ES-I3 (cell line): ENCODE data around the gene TPX2.

Experiments
- H3K36me3 ChIP-seq: 2 replicates; pipeline ENCODE4 v1.6.1; 2013; ENCODE audit warnings: mild to moderate bottlenecking, low read length, control low read depth, moderate library complexity; ENCODE audit not compliant: insufficient read depth
- H3K4me1 ChIP-seq: 2 replicates; pipeline ENCODE4 v1.6.1; 2013; ENCODE audit warnings: mild to moderate bottlenecking, control low read depth, low read length; ENCODE audit not compliant: insufficient read depth
- H3K9ac ChIP-seq: 2 replicates; pipeline ENCODE4 v1.6.1; 2013; ENCODE audit warnings: low read depth, mild to moderate bottlenecking, low read length, moderate library complexity
- H3K9me3 ChIP-seq: 2 replicates; pipeline ENCODE4 v1.6.1; 2013; ENCODE audit warnings: mild to moderate bottlenecking, low read length, moderate library complexity; ENCODE audit not compliant: control insufficient read depth, insufficient read depth

Gene TPX2

DNA sequence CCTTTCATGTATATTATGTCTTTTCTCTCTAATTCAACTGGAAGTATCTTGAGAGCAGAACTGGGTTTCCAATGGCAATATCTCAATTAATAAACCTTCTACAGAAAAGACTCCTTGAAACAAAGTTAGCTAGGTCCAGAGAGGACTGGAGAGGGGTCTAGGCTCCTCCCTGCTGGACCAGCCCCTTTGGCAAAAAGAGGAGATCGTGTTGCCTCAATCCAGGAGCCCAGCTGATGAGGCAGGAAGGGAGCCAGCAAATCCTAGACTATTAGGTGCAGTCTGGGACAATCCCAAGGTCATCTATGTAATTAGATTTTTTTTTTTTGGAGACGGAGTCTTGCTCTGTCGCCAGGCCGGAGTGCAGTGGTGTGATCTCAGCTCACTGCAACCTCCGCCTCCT is 38.3 kb upstream of the TPX2 start:
- H3K9me3 ChIP-seq: no peaks in the 10 kb centered on the region
- no peaks in the 10 kb centered on the region; the same call in 1 of the 2 replicates for H3K36me3 ChIP-seq
- H3K4me1 ChIP-seq: peaks cover 28% of the 10 kb centered on the region
- H3K9ac ChIP-seq: no peak overlapping the region

DNA sequence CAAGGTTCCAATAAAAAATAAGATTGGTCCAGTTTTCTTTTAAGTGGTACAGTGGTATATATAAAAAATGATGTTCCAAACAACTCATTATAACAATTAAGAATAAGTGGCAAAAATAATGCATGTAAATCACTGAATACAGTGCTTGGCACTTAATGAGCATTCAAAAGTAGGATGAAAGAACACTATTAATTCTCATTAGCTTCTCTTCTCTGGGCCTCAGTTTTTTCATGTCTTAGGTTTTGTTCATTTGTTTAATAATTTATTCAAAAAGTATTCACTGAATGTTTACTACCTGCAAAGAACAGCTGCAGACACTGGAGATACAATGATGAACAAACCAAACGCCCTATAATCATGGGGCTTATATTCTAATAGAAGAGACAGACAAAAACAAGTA is 37.5 kb upstream of the TPX2 start:
- H3K9ac ChIP-seq: no peak overlapping the region
- H3K36me3 ChIP-seq: no peaks in the 10 kb centered on the region; the same call in 1 of the 2 replicates
- H3K4me1 ChIP-seq: peaks cover 23% of the 10 kb centered on the region
- no peaks in the 10 kb centered on the region for H3K9me3 ChIP-seq

DNA sequence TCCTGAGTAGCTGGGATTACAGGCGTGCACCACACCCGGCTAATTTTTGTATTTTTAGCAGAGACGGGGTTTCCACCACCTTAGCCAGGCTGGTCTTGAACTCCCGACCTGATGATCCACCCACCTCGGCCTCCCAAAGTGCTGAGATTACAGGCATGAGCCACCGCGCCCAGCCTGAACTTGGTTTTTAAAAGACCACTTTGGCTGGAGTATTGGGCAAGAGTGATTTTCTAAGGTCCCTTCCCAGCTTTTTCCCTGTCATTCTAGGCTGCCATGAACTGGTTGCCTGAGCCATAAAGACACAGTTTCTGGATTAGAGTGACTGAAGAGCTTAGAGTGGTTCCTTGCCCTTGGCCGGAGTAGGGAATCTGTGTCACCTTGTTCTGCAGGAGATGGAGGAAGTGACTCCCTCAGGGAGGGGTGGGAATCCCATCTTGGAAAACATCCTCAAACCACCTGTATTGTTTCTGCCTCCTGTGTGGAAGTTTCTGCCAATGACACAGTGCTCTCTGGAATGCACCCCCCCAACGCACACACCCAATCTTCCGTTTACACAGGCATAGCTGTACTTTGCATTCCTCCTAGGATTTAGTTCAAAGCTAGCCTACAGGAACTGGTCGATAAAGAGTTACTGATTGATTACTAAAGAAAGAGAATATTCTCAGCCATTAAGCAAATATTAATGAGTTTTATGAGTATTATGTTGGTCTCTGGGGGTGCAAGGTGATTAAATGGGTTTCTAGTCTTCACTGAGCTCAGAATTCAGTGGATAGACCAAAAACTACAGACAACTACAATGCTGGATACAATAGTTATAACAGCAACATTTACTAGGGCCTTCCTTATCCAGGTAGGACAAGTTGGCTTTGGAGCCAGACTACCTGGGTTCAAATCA is 34.6 kb upstream of the TPX2 start:
- peaks cover 30% of the 10 kb centered on the region for H3K4me1 ChIP-seq
- H3K36me3 ChIP-seq: peaks cover 13% of the 10 kb centered on the region
- H3K9ac ChIP-seq: no peak overlapping the region
- H3K9me3 ChIP-seq: no peaks in the 10 kb centered on the region

DNA sequence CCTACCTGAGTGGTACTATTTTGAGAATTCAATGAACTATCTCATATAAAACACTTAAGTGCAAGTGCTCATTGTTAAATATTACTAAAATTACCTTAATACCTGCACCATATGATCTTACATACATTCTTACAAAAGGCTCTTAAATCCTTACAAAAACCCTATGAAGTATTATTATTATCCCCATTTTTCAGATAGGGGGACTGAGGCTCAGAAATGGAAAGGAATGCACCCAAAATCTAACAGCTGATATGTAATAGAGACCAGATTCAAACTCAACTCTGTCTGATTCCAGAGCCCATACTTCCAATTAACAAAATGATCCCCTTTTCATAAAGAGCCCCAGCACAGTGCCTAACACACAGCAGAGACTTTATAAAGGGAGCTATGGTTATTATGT is 33.9 kb upstream of the TPX2 start:
- Histone ChIP-seq H3K9me3 (no peaks in the 10 kb centered on the region), H3K9ac (no peak overlapping the region), H3K4me1 (peaks cover 26% of the 10 kb centered on the region), H3K36me3 (peaks cover 13% of the 10 kb centered on the region)

DNA sequence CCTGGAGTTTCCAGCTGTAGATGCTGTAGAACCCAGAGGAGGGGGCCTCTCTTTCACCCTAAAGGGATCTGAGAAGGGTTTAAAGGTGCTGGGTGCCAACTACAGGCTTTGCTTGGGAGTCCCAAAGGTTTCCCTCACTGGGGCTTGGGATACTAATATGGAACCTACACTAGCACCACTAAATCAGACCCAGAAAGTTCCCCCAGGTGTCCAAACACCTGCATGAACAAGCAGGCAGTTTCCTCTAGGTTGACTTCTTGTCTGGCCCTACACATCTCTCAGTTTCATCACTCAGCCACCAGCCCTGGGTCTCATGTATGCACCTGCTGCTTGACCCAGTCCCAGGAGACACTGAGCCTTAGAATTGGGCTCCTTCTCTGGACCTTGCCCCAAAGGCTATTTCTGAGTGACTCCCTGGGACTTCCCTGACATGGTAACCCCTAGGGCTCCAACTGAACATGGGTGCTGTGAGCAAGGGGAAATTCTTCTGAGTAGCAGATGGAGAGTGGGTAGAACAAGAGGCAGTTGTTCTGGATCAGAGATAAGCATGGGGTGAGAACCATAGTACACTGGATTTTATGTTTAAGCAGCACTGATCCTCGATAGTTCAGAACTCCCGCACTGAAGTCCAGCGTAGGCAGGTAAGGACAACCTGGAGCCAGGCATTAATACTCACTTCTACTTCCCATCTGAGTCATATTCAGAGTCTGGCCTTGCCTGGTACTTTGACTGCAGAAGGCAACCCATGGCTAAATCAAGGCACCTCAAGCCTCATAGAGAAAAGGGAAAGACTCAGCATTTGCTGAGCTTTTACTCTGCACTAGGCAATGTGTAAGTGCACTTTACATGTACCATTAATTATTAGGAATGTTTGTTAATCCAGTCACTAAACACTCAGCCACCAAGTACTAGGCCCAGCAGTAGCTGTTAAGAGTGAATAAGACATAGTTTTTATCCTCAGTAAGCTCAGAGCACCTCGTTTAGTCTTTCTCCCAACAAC is 33.2 kb upstream of the TPX2 start:
- Histone ChIP-seq H3K4me1 (peaks cover 32% of the 10 kb centered on the region), H3K36me3 (peaks cover 13% of the 10 kb centered on the region), H3K9me3 (no peaks in the 10 kb centered on the region), H3K9ac (no peak overlapping the region)

- H3K36me3 ChIP-seq: peaks cover 19% of the 10 kb centered on the region
Observed at GRCh38 chr20:31706607-31707257, 32.4 kb upstream of the TPX2 start.

GRCh38 chr20:31707258-31707615 is 31.9 kb upstream of the TPX2 start:
- H3K4me1 ChIP-seq: peaks cover 45% of the 10 kb centered on the region

More at GRCh38 chr20:31706607-31707257, 32.4 kb upstream of the TPX2 start:
- no peaks in the 10 kb centered on the region for H3K9me3 ChIP-seq
- peaks cover 40% of the 10 kb centered on the region for H3K4me1 ChIP-seq
- no peak overlapping the region for H3K9ac ChIP-seq

GRCh38 chr20:31707994-31708735 is 30.9 kb upstream of the TPX2 start:
- H3K4me1 ChIP-seq: peaks cover 53% of the 10 kb centered on the region
- no peaks in the 10 kb centered on the region for H3K9me3 ChIP-seq
- H3K36me3 ChIP-seq: peaks cover 22% of the 10 kb centered on the region
- H3K9ac ChIP-seq: no peak overlapping the region

More at GRCh38 chr20:31707258-31707615, 31.9 kb upstream of the TPX2 start:
- Histone ChIP-seq H3K9ac (no peak overlapping the region), H3K9me3 (no peaks in the 10 kb centered on the region), H3K36me3 (peaks cover 22% of the 10 kb centered on the region)

GRCh38 chr20:31708736-31709534 is 30.2 kb upstream of the TPX2 start:
- H3K4me1 ChIP-seq: peaks cover 59% of the 10 kb centered on the region
- H3K9ac ChIP-seq: no peak overlapping the region
- no peaks in the 10 kb centered on the region for H3K9me3 ChIP-seq
- peaks cover 22% of the 10 kb centered on the region for H3K36me3 ChIP-seq

GRCh38 chr20:31709939-31710338 is 29.2 kb upstream of the TPX2 start:
- Histone ChIP-seq H3K9ac (no peak overlapping the region), H3K4me1 (peaks cover 60% of the 10 kb centered on the region), H3K36me3 (peaks cover 27% of the 10 kb centered on the region)

GRCh38 chr20:31710423-31711108 is 28.5 kb upstream of the TPX2 start:
- H3K9me3 ChIP-seq: no peaks in the 10 kb centered on the region
- no peak overlapping the region for H3K9ac ChIP-seq
- peaks cover 27% of the 10 kb centered on the region for H3K36me3 ChIP-seq
- peaks cover 60% of the 10 kb centered on the region for H3K4me1 ChIP-seq

More at GRCh38 chr20:31709939-31710338, 29.2 kb upstream of the TPX2 start:
- no peaks in the 10 kb centered on the region for H3K9me3 ChIP-seq

- Histone ChIP-seq H3K9ac (no peak overlapping the region), H3K9me3 (no peaks in the 10 kb centered on the region), H3K36me3 (peaks cover 27% of the 10 kb centered on the region), H3K4me1 (peaks cover 59% of the 10 kb centered on the region)
Observed at GRCh38 chr20:31711179-31712111, 27.6 kb upstream of the TPX2 start.
